ENCODE data around the gene PPARD. TPM values are rescaled to one million over a fixed set of nuclear protein-coding genes. Genes with fewer than 3 reads are reported as not detected.

The PPARD gene
- 36.3 and 36.7 TPM in 2 replicates for total RNA-seq

DNA sequence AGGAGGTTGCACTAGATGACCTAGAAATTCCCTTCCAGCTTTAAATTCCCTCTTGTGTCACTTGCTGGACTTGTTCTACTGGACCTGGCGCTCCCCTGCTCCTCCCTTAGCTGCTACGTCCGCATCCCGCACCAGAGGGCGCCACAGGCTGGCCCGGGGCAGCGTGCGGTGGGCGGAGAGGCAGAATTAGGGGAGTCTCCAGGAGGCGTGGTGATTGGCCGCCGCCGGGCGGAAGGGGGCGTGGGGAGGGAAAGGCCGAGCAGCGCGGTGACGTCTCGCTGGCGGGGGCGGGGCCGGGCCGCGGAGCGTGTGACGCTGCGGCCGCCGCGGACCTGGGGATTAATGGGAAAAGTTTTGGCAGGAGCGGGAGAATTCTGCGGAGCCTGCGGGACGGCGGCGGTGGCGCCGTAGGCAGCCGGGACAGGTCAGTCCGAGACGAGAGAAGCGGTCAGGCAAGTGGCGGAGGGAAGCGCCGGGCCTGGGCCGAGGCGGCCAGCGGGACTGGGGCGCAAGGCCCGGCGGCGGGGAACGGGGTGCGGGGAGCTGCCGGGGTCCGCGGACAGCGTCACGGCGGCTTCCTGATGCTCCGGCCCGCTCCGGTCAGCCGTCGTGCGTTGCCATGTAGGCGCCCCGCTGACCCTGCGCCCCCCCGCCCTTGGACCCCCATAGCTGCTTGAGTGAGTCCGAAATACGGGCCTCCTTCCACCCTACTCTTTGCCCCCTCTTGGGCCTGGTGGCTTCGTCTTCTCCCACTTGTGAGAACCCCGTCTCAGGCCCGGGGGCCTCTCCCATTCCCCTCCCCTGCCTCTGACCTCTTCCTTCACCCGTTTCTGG lies at the start of gene PPARD:
Gene PPARD (plus strand): TSS at position 301 of the 834 bp plus-strand sequence. CDS start 68,530 bp downstream, outside the sequence.

DNA sequence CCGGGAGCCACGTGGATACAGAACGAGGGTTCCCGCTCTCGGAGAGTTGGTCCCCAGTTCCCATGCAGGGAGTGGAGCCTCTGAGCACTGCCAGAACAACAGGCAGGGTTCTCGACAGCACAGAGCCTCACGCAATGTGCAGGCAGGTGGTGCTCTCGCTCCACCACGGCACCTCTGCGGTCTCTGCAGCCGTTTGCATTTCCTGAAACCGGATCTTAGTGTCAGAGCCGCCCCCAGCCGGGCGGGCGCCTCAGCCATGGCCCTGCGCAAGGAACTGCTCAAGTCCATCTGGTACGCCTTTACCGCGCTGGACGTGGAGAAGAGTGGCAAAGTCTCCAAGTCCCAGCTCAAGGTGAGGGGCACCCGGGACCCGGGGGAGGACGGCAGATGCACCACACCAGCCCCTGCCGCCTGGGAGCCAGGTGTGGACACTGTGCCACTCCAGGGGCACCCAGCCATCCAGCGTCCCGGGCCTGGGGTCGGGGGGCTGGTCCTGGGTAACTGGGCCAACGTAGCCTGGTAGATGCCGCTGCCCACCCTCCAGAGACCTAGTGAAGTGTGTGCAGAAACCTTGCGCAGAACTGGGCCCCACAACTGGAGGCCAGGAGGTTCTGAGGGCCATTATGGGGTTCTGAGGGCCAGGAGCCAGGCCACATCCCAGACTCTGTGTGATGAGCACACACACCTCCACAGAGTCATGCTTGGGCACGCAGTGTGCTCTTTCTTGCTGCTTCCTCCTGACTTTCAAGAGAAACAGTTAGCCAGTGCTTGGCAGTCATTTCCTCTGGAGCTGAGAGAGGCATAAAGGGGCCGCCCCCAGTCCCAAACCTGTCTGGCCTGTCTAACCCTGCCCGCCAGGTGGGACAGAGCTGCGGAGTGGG lies 44.5 kb upstream of the PPARD start, which contains the start of gene DEF6:
Gene DEF6 (plus strand): TSS at position 218 of the 881 bp plus-strand sequence. CDS start 39 bp downstream, at position 257.

GRCh38 chr6:35452183-35453090 lies 110.1 kb downstream of the PPARD start, which contains the start of gene FANCE:
FANCE (plus strand) TSS chr6:35452338; CDS start chr6:35452546, 208 bp downstream.

GRCh38 chr6:35468181-35468979 lies 126.0 kb downstream of the PPARD start, which contains the start of gene RPL10A:
RPL10A (plus strand) TSS chr6:35468401; CDS start chr6:35468435, 34 bp downstream.

Other genes with a start within 250 kb of the PPARD start
- 0.15 and 0.50 TPM in 2 replicates for gene TCP11, start 201.2 kb upstream of the PPARD start, total RNA-seq
- gene SCUBE3, start 128.6 kb upstream of the PPARD start, total RNA-seq, result 0.17 and 0.30 TPM in 2 replicates
- gene ZNF76, start 82.8 kb upstream of the PPARD start, total RNA-seq, result 12.3 and 12.8 TPM in 2 replicates
- gene DEF6, start 44.7 kb upstream of the PPARD start, total RNA-seq, result 3.0 and 4.0 TPM in 2 replicates
- gene FANCE, start 109.8 kb downstream of the PPARD start, total RNA-seq, result 13.7 and 15.1 TPM in 2 replicates
- gene RPL10A, start 125.8 kb downstream of the PPARD start, total RNA-seq, result 1,648 and 1,887 TPM in 2 replicates
- gene TEAD3, start 154.5 kb downstream of the PPARD start, total RNA-seq, result 27.9 and 31.8 TPM in 2 replicates
- gene TULP1, start 170.3 kb downstream of the PPARD start, total RNA-seq, result not detected in 2 replicates